ENCODE data around the gene SMIM41.

SMIM41 gene

DNA sequence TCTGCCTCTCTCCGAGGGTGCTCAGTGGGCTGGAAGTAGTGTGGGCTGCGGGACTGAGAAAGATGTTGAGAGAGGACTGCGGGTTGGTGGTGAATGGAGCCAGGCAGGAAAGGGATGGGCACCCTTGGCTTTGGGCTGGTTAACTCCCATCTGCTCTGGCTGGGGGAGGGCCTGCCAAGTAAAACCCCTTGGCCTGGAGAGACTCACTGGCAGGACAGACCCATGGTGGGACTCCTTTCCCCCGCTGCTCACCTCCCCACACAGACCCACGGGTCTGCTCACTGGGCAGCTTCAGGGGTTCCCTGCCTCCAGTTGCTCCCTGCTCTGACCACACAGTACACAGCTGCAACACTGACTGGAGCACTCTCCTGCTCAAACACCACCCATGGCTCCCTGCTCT lies 58.2 kb downstream of the SMIM41 start:
- Histone ChIP-seq H3K27me3 (ENCODE audit: insufficient read depth, poor library complexity, severe bottlenecking) (no peaks in the 10 kb centered on the region), H3K27ac (replicated peaks) (no peak overlapping the region), H3K4me3 (replicated peaks; ENCODE audit: insufficient read depth, low read length) (no peak overlapping the region)
- TF ChIP-seq, protein P1, sequence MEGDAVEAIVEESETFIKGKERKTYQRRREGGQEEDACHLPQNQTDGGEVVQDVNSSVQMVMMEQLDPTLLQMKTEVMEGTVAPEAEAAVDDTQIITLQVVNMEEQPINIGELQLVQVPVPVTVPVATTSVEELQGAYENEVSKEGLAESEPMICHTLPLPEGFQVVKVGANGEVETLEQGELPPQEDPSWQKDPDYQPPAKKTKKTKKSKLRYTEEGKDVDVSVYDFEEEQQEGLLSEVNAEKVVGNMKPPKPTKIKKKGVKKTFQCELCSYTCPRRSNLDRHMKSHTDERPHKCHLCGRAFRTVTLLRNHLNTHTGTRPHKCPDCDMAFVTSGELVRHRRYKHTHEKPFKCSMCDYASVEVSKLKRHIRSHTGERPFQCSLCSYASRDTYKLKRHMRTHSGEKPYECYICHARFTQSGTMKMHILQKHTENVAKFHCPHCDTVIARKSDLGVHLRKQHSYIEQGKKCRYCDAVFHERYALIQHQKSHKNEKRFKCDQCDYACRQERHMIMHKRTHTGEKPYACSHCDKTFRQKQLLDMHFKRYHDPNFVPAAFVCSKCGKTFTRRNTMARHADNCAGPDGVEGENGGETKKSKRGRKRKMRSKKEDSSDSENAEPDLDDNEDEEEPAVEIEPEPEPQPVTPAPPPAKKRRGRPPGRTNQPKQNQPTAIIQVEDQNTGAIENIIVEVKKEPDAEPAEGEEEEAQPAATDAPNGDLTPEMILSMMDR (IDR thresholded peaks at IDR 0.05; ENCODE audit: insufficient read depth, low read length) = no peak
- no peak for TF ChIP-seq POLR2AphosphoS5 (IDR thresholded peaks at IDR 0.05; ENCODE audit: low read depth)
- no peak for TF ChIP-seq SPI1 (IDR thresholded peaks at IDR 0.05; ENCODE audit: borderline replicate concordance, low read depth)
- TF ChIP-seq, protein P2, sequence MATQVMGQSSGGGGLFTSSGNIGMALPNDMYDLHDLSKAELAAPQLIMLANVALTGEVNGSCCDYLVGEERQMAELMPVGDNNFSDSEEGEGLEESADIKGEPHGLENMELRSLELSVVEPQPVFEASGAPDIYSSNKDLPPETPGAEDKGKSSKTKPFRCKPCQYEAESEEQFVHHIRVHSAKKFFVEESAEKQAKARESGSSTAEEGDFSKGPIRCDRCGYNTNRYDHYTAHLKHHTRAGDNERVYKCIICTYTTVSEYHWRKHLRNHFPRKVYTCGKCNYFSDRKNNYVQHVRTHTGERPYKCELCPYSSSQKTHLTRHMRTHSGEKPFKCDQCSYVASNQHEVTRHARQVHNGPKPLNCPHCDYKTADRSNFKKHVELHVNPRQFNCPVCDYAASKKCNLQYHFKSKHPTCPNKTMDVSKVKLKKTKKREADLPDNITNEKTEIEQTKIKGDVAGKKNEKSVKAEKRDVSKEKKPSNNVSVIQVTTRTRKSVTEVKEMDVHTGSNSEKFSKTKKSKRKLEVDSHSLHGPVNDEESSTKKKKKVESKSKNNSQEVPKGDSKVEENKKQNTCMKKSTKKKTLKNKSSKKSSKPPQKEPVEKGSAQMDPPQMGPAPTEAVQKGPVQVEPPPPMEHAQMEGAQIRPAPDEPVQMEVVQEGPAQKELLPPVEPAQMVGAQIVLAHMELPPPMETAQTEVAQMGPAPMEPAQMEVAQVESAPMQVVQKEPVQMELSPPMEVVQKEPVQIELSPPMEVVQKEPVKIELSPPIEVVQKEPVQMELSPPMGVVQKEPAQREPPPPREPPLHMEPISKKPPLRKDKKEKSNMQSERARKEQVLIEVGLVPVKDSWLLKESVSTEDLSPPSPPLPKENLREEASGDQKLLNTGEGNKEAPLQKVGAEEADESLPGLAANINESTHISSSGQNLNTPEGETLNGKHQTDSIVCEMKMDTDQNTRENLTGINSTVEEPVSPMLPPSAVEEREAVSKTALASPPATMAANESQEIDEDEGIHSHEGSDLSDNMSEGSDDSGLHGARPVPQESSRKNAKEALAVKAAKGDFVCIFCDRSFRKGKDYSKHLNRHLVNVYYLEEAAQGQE (IDR thresholded peaks at IDR 0.05; ENCODE audit: insufficient replicate concordance, low read depth) = no peak
- no peak for TF ChIP-seq GABPA (IDR thresholded peaks at IDR 0.05; ENCODE audit: low read depth)
- no peak for DNase-seq (ENCODE audit: low read depth in 1 of 2, low spot score in 1 of 2)

DNA sequence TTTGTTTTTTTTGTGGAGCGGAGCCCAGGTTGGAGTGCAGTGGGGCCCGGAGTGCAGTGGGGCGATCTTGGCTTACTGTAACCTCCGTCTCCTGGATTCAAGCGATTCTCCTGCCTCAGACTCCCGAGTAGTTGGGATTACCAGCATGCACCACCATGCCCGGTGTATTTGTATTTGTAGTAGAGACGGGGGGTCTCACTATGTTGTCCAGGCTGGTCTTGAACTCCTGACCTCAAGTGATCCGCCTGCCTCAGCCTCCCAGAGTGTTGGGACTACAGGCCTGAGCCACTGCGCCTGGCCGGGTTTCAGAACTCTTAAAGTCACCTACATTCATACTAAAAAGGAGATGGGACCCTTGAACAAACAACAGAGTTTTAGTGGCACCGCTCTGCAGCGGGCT lies 59.6 kb downstream of the SMIM41 start:
- H3K27me3 ChIP-seq (ENCODE audit: insufficient read depth, poor library complexity, severe bottlenecking) = no peaks in the 10 kb centered on the region
- H3K4me3 ChIP-seq (replicated peaks; ENCODE audit: insufficient read depth, low read length) = no peak overlapping the region
- TF ChIP-seq, protein P2 (IDR thresholded peaks at IDR 0.05; ENCODE audit: insufficient replicate concordance, low read depth) = no peak
- no peak for TF ChIP-seq POLR2AphosphoS5 (IDR thresholded peaks at IDR 0.05; ENCODE audit: low read depth)
- TF ChIP-seq, protein P1 (IDR thresholded peaks at IDR 0.05; ENCODE audit: insufficient read depth, low read length) = no peak
- TF ChIP-seq SPI1 (IDR thresholded peaks at IDR 0.05; ENCODE audit: borderline replicate concordance, low read depth) = no peak
- no peak for TF ChIP-seq GABPA (IDR thresholded peaks at IDR 0.05; ENCODE audit: low read depth)
- H3K27ac ChIP-seq (replicated peaks) = no peak overlapping the region
- DNase-seq (ENCODE audit: low read depth in 1 of 2, low spot score in 1 of 2) = no peak

DNA sequence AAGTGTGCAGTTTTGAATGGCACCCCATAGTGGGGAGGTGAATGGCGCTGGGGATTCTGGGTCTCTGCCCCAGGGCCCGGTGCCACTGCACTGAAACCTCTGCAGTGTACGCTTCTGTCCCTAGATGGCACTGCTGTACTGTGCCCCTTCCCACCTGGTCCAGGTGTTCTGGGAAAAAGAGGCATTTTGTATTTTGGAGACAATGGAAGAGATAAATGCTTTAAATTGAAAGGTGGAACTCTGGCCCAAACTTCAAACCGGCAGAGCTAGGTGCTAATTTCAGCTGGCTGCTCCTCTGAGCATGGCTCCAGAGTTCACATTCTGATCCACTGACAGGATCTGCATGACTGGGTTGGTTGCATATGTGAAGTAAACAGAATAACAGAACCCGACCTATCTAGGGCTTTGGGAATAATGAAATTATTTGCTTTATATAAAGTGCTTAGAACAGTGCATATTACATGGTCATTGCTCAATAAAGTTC lies 60.1 kb downstream of the SMIM41 start:
- no peak for DNase-seq (ENCODE audit: low read depth in 1 of 2, low spot score in 1 of 2)
- H3K27ac ChIP-seq (replicated peaks) = no peak overlapping the region

More for the DNA sequence above, 60.1 kb downstream of the SMIM41 start:
- Histone ChIP-seq H3K4me3 (replicated peaks; ENCODE audit: insufficient read depth, low read length) (no peak overlapping the region), H3K27me3 (ENCODE audit: insufficient read depth, poor library complexity, severe bottlenecking) (no peaks in the 10 kb centered on the region)
- TF ChIP-seq SPI1 (IDR thresholded peaks at IDR 0.05; ENCODE audit: borderline replicate concordance, low read depth) = no peak
- TF ChIP-seq, protein P1 (IDR thresholded peaks at IDR 0.05; ENCODE audit: insufficient read depth, low read length) = peak; percentile 29
- TF ChIP-seq GABPA (IDR thresholded peaks at IDR 0.05; ENCODE audit: low read depth) = no peak
- TF ChIP-seq, protein P2 (IDR thresholded peaks at IDR 0.05; ENCODE audit: insufficient replicate concordance, low read depth) = no peak

All from HL-60 (cell line).